ENCODE results near the gene GLT6D1. TPM values are rescaled to one million over a fixed set of nuclear protein-coding genes. Genes with fewer than 3 reads are reported as not detected.
"Not testable (repeated sequence)": the region's sequence is repeated elsewhere in the genome, so short reads cannot be mapped to it uniquely, and the experiment has no call there.

Gene GLT6D1
- total RNA-seq, 1 donor from 2014 or later: not detected

DNA sequence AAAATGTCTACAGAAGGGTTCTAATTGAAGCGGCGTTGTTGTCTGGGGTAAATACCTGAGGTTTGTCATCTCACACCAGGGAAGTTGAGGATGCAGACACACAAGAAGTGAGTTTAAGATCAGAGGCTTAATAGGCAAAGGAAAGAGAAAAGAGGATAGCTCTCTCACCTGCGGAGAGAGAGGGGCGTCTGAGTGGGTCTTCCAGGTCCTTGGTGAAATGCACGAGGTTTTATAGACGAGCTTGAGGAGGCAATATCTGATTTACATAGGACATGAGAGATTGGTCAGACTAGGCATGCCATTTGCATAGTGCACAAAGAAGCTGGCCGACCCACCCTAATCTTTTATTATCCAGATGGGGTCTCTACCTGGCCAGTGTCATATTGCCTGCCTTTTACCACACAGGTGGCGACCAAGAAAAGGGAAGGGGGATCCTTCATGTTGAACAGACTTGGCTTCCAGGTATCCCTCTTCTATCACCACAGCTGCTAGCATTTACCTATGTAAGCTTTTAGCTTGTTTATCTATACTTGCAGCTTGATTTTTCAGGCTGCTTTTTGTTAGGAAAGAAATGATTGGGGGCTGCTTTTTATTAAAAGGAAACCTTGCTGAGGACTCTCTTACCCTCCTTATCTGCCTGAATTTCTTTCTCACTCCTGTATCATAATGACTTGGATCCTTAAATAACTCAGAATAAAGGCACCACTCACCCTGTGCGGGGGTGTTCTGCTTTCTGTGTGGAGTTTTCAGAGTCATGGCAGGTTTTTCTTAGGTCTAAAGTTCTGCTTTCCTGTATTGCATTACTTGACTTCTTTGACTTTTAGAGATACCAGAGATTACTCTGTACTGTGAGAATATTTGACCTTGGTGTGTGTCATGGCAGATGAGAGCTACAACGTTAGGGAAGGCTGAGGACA is 9.4 kb upstream of the GLT6D1 start:
- Histone ChIP-seq H3K9me3 (replicated peaks) (peaks cover 62% of the 10 kb centered on the region), H3K27ac (replicated peaks) (no peak overlapping the region), H3K4me3 (no peak overlapping the region), H3K4me1 (no peaks in the 10 kb centered on the region), H3K36me3 (no peaks in the 10 kb centered on the region), H3K27me3 (ENCODE audit: low read depth) (peaks cover 4% of the 10 kb centered on the region)
- DNase-seq: no peak
- TF ChIP-seq, protein P1, sequence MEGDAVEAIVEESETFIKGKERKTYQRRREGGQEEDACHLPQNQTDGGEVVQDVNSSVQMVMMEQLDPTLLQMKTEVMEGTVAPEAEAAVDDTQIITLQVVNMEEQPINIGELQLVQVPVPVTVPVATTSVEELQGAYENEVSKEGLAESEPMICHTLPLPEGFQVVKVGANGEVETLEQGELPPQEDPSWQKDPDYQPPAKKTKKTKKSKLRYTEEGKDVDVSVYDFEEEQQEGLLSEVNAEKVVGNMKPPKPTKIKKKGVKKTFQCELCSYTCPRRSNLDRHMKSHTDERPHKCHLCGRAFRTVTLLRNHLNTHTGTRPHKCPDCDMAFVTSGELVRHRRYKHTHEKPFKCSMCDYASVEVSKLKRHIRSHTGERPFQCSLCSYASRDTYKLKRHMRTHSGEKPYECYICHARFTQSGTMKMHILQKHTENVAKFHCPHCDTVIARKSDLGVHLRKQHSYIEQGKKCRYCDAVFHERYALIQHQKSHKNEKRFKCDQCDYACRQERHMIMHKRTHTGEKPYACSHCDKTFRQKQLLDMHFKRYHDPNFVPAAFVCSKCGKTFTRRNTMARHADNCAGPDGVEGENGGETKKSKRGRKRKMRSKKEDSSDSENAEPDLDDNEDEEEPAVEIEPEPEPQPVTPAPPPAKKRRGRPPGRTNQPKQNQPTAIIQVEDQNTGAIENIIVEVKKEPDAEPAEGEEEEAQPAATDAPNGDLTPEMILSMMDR (IDR thresholded peaks at IDR 0.05; ENCODE audit: borderline replicate concordance): no peak
- intact Hi-C loops (cut with micrococcal nuclease): no loop called here

- Histone ChIP-seq H3K36me3 (no peaks in the 10 kb centered on the region), H3K4me3 (no peak overlapping the region), H3K9me3 (replicated peaks) (peaks cover 67% of the 10 kb centered on the region), H3K27me3 (ENCODE audit: low read depth) (no peaks in the 10 kb centered on the region), H3K27ac (replicated peaks) (no peak overlapping the region), H3K4me1 (no peaks in the 10 kb centered on the region)
- DNase-seq: no peak
- intact Hi-C loops (cut with micrococcal nuclease): no loop called here
- TF ChIP-seq, protein P1 (IDR thresholded peaks at IDR 0.05; ENCODE audit: borderline replicate concordance): no peak
Measured at GRCh38 chr9:135647884-135648283, 8.5 kb upstream of the GLT6D1 start.

GRCh38 chr9:135644631-135645218 is 5.4 kb upstream of the GLT6D1 start:
- H3K36me3 ChIP-seq: no peaks in the 10 kb centered on the region
- DNase-seq: no peak
- TF ChIP-seq, protein P1 (IDR thresholded peaks at IDR 0.05; ENCODE audit: borderline replicate concordance): no peak
- intact Hi-C loops (cut with micrococcal nuclease): no loop called here
- H3K4me3 ChIP-seq: no peak overlapping the region
- peaks cover 65% of the 10 kb centered on the region for H3K9me3 ChIP-seq (replicated peaks)
- H3K4me1 ChIP-seq: no peaks in the 10 kb centered on the region
- H3K27me3 ChIP-seq (ENCODE audit: low read depth): peaks cover 23% of the 10 kb centered on the region
- H3K27ac ChIP-seq (replicated peaks): no peak overlapping the region

DNA sequence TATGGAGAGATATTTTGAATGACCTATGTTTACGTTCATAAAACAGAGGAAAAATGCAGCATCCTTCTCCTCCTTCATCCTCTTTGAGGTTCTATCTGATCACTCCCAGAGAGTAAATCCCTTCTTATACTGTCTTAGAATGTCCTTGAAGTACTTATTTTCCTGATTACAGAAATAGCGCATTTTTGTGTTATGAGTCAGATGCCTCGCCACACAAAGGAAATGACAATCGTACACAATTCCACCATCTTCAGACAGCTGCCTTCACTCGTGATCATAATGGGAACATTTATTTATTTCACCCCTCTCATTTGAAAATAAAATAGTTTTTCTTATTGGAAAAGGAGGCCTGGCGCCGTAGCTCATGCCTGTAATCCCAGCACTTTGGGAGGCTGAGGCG is 2.4 kb upstream of the GLT6D1 start:
- Histone ChIP-seq H3K4me3 (no peak overlapping the region), H3K27ac (replicated peaks) (no peak overlapping the region), H3K36me3 (no peaks in the 10 kb centered on the region), H3K4me1 (no peaks in the 10 kb centered on the region), H3K9me3 (replicated peaks) (peaks cover 35% of the 10 kb centered on the region), H3K27me3 (ENCODE audit: low read depth) (peaks cover 52% of the 10 kb centered on the region)
- TF ChIP-seq, protein P1 (IDR thresholded peaks at IDR 0.05; ENCODE audit: borderline replicate concordance): no peak
- DNase-seq: no peak
- intact Hi-C loops (cut with micrococcal nuclease): no loop called here

GRCh38 chr9:135641047-135641446 is 1.7 kb upstream of the GLT6D1 start:
- Histone ChIP-seq H3K4me1 (no peaks in the 10 kb centered on the region), H3K36me3 (no peaks in the 10 kb centered on the region), H3K27me3 (ENCODE audit: low read depth) (peaks cover 59% of the 10 kb centered on the region), H3K4me3 (no peak overlapping the region), H3K9me3 (replicated peaks) (peaks cover 28% of the 10 kb centered on the region), H3K27ac (replicated peaks) (no peak overlapping the region)
- intact Hi-C loops (cut with micrococcal nuclease): no loop called here
- DNase-seq: no peak
- TF ChIP-seq, protein P1 (IDR thresholded peaks at IDR 0.05; ENCODE audit: borderline replicate concordance): no peak

DNA sequence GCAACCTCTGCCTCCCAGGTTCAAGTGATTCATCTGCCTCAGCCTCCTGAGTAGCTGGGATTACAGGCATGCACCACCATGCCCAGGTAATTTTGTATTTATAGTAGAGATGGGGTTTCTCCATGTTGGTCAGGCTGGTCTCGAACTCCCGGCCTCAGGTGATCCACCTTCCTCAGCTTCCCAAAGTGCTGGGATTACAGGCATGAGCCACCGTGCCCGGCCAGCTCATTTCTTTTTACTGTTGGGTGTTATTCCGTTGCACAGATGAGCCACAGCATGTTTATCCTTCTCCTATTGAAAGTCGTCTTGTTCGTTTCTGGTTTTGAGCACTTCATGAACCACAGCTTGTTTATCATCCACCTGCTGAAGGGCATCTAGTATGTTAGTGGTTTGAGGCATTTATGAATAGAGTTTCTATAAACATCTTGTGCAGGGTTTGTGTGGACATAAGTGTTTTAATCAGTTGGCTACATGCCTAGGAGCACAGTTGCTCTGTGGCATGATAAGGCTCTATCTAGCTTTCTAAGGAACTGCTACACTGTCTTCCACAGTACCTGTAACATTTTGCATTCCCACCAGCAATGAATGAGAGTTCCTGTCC is 2.3 kb downstream of the GLT6D1 start:
- H3K9me3 ChIP-seq (replicated peaks); H3K4me3 ChIP-seq; H3K27ac ChIP-seq (replicated peaks); H3K4me1 ChIP-seq; DNase-seq; intact Hi-C loops (cut with micrococcal nuclease); H3K36me3 ChIP-seq: not testable (repeated sequence)
- peaks cover 98% of the 10 kb centered on the region for H3K27me3 ChIP-seq (ENCODE audit: low read depth)

Data from left ventricle myocardium inferior (tissue), 1 donor.